Measurements from ENCODE around the gene PLVAP.
"Not testable (repeated sequence)": the region's sequence is repeated elsewhere in the genome, so short reads cannot be mapped to it uniquely, and the experiment has no call there.

Gene PLVAP

DNA sequence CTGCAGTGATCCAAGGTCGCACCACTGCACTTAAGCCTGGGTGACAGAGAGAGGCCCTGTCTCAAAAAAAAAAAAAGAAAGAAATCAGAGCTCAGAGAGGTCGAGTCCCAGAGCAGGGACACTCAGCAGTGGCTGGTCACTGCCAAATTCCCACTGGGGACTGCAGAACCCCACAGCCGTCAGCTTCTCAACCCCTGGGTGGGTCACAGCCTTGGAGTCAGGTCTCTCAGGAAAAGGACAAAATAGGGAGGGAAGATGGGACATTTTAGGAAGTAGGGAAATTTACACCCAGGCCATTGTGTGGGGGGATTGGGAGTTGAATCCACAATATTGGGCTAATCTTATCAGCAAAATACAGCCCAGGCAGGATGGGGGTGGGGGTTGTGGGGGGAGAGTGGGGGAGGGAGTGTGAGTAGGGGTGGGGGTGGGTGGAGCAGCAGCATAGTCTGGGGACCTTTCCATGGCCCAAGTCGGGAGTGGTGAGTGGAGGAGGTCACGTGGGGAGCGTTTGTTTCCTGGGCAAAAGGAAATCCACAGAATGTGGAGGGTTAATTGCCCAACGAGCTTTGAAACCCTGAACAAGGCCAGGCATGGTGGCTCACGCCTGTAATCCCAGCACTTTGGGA lies 21.9 kb upstream of the PLVAP start:
- DNase-seq: no peak

GRCh38 chr19:17394891-17395415 lies 17.8 kb upstream of the PLVAP start:
- DNase-seq: peak; percentile 60

DNA sequence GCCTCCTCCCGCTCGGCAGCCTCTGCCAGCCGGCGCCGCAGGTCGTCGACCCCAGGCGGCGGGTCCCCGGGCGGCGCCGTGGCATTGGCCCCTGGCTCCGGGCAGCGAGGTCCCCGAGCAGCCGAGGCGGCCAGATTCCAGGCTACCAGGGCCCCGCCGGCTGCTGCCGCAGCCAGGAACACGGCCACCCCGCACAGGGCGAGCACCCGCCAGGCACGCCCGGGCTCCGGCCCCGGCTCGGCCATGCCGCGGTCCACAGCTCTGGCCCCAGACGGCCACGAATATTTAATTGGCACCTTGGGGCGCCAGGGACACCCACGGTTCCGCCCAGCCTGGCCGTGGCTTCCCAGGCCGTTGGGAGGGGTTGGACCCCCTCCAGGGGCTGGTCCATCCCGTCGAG lies 16.8 kb upstream of the PLVAP start, which contains the start of gene CCDC194:
Gene CCDC194 (minus strand): TSS at position 283 of the 400 bp plus-strand sequence. CDS start 38 bp downstream, at position 245.
- no peak for DNase-seq

- DNase-seq: no peak
Observed at GRCh38 chr19:17393002-17393401, 15.9 kb upstream of the PLVAP start.

GRCh38 chr19:17391371-17392151 lies 14.4 kb upstream of the PLVAP start:
- DNase-seq: no peak

DNA sequence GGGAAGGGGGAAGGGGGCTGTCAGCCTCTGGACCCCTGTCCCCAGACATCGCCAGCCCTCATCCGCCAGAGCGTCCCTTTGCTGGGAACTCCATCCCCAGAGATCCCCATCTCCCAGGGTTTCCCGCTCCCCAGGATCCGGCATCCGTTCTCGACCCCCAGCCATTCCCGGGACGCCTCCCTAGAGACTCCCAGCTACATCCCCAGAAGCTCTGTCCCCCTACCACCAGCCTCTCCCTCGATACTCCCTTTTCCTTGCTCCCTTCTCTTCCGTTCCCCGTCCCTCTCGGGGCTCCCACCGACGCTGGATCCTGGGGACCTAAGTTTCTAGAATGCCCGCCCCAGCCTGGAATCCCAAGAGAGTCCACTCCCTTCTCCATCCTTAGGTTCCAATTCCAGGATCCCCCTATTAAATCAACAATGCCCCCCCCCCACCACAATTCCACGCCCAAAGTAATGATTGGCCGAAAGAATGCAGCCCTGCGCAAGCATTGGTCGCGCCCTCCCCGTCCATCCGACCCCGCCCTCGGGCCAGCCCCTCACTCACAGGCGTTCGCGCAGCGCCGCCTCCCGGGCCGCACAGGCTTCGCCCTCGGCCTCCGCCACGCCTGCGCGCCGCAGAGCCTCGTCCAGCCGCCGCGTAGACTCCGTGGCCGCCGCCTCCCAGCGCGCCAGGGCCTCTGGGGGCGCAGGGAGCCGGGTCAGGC lies 13.7 kb upstream of the PLVAP start:
- DNase-seq: peak; percentile 92

- no peak for DNase-seq
Observed at GRCh38 chr19:17389957-17390664, 13.0 kb upstream of the PLVAP start.

DNA sequence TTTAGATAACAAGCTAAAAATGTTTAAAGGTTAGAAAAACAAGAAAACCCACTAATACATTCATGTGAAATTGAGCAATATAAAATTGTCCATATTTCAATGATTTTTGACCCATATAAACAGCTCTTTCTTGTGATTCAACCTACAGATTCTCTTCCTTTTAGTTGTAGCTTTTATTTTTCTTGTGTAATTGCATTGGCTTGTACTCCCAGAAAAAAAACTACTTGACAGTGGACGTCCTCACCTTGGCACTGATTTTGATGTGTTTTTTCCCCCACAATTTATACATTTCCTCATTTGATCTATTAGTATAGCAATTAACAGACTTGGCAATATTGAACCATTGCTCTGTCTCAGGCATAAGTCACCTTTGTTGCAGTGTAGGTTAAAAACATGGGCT lies 12.1 kb upstream of the PLVAP start:
- DNase-seq: no peak

DNA sequence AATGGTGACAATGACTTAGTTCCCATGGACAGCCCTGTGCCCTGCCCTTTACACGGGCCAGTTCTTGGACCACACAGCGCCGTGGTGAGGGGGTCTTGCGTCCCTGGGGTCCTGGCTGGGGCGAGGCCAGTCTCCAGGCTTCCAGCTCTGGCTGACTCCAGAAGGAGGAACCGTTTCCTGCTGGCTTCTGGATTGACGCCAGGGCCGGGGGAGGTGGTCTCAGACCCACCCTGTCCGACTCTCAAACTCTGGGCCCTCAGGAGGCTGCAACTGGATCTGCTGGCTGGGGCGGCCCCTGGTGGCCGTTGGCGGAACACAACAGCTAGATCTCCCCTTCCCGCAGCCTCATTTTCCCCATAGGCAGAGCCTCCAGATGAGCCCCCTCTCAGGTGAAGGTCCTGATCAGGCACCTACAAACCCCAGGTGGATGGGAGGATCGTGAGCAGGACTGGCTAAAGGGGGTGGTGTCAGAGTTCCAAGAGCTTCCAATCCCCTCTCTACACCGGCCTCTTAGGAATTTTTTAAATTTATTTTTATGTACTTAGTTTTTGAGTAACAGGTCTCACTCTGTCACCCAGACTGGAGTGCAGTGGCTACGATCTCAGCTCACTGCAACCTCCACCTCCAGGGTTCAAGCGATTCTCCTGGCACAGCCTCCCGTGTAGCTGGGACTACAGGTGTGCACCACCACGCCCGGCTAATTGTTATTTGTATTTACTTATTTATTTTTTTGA lies 8.9 kb upstream of the PLVAP start:
- DNase-seq: peak; percentile 47

DNA sequence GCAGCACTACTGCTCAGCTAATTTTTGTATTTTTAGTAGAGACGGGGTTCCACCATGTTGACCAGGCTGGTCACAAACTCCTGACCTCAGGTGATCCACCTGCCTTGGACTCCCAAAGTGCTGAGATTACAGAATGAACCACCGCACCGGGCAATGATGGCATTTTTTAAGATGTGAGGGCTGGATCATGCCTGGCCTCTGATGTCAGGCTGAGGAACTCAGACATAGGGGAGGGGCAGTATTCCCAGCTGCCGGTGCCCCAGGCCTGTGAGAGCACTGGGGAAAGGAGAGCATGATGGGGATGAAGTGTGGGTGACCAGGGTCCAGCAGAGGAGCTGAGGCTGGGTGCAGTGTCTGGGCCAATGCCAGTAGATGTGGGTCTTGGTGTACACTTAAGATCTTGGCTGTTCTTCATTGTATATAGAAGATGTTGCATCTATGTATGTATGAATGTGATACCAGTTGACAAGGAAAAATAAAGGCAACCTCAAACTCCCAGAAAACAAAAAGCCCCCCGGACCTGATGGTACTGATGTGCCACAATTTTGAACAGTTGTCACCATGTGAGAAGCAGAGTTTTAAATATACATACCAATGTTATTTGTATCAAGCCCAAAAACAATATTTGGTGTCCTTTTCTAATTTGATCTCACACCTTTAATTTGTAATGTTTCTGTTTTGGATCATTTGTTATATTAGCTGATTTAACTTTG lies 3.4 kb upstream of the PLVAP start:
- no peak for DNase-seq

DNA sequence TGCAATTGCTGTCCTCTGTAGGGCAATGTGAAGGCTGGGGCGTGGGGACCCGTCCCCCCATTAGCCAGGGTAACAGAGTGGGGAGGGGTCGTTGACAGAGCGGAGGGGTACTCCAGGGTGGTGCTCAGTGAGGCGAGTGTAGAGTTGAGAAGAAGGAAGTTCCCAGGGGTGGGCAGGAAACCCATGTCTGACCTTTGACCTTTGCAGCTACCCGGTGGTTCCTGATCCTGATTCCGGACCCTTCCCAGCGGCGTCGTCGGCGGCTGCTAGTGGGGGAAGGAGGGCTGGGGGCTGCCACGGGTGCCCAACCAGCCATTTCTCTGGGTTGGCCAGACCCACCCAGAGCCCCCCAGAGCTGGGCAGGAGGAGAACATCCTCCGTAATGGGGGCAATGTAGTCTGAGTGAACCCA lies 2.1 kb upstream of the PLVAP start:
- DNase-seq: no peak

DNA sequence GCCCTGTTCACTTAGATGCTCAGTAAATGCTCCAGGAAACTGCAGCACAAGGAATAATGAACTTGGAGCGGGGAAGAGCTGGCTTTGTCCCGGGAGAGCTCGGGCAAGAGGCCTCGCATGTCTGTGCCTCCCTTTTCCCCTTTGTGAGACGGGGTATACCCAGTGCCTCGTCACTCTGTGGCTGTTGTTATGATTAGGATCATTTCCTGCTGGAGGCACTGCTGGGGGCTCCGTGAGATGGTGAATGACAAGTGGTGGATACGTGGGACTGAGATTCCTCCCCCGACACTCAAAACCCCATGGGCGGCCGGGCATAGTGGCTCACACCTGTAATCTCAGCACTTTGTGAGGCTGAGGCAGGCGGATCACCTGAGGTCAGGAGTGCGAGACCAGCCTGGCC lies 1.1 kb upstream of the PLVAP start:
- DNase-seq: no peak

- no peak for DNase-seq
Observed at GRCh38 chr19:17370026-17370587, 7.0 kb downstream of the PLVAP start.

- DNase-seq: no peak
Observed at GRCh38 chr19:17365361-17365760, 11.8 kb downstream of the PLVAP start.

DNA sequence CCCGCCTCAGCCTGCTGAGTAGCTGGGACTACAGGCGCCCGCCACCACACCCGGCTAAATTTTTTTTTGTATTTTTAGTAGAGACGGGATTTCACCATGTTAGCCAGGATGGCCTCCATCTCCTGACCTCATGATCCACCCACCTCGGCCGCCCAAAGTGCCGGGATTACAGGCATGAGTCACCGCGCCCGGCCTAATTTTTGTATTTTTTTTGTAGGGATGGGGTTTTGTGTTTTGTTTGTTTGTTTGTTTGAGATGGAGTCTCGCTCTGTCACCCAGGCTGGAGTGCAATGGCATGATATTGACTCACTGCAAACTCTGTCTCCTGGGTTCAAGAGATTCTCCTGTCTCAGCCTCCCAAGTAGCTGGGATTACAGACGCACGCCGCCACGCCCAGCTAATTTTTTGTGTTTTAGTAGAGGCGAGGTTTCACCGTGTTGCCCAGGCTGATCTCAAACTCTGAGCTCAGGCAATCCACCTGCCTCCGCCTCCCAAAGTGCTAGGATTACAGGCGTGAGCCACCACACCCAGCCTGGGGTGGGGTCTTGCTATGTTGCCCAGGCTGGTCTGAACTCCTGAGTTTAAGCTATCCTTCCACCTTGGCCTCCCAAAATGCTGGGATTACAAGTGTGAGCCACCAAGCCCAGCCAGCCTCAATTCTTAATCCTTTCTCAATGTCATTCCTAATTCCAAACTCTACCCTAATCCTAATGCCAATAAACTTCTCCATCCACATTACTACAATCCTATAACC lies 13.1 kb downstream of the PLVAP start:
- DNase-seq: not testable (repeated sequence)

GRCh38 chr19:17359905-17360800 lies 17.0 kb downstream of the PLVAP start:
- no peak for DNase-seq

DNA sequence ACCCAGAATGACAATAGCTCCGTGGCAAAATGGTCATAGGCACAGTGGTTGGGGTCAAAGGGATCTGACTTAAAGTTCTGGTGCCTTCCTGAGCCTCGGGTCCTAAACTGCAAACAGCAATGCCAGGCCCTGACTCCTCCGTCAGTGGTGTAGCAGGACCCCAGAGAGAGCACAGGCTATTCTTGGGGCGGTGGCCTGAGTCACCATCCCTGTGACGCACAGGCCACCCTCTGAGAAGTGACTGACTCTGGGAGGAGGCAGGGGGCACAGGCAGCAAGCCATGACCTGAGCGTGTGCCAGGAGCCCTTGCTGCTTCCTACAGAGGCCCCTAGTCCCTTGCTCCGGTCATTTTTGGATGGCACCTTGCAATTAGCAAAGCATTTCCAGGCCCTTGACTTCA lies 18.7 kb downstream of the PLVAP start:
- DNase-seq: no peak

GRCh38 chr19:17357724-17358123 lies 19.4 kb downstream of the PLVAP start:
- DNase-seq: no peak

- no peak for DNase-seq
Observed at GRCh38 chr19:17357078-17357666, 20.0 kb downstream of the PLVAP start.
